Fibroblast of peridontal ligament (primary cell): ENCODE results near the gene MNX1.

Experiments
- DNase-seq: peaks from one replicate; pipeline ENCODE4 v3.0.0-alpha.2; 2010; ENCODE audit errors: extremely low read depth

The MNX1 gene

DNA sequence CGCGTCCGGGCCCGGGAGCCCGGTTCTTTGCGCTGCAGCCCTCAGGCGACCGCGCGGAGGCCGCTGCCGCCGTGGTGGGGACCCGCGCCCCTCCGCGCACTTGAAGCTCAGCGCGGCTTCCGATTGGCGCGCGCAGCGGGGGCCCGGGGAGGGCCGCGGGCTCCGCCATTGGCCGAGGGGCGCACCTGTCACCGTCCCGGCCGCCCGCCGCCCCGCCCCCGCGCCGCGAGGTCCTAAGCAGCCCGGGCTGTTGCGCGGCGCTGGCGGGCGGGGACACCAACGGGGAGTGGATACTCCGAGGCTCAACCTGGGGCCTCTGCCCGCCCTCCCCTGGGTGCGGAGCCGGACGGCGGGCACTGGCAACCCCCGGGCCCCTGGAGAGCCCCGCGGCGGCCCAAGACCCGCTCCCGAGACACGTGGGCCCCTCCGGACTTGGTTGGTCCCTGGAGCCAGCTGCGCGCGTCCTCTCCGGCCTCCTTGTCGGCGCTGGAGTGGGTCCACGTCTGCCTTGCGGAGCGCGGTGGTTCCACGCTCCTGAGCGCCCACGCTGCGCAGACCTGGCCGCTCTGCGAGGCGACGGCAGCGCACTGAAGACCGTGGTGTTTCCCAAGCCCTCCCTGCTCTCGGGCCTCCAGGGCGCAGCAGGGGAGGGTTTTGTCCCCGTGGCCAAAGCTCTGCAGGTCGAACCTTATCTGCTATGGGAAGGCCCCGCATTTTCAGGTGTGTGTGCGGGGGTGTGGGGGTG is at the start of gene MNX1:
MNX1 (minus strand) TSS at position 76 of the 745 bp plus-strand sequence. CDS start 313 bp downstream, outside the sequence.
- DNase-seq: no peak

DNA sequence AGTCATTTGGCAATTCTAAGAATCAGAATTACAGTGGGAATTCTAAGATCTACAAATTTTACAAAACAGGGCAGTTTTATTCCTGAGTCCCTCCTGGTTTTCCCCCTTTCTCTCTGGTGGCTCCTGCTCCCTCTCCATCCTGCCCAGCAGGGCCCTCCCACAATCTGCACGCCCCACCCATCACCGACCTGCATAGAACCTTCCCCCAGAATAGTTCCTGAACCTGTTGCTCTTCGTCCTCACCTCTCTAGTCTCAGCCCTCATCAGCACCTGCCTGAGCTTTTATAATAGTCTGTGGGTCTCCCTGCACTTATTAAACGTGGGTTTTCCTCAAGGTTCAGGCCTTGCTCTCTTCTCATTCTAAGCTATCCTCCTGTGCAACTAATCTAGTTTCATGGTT is 49.1 kb upstream of the MNX1 start:
- no peak for DNase-seq

DNA sequence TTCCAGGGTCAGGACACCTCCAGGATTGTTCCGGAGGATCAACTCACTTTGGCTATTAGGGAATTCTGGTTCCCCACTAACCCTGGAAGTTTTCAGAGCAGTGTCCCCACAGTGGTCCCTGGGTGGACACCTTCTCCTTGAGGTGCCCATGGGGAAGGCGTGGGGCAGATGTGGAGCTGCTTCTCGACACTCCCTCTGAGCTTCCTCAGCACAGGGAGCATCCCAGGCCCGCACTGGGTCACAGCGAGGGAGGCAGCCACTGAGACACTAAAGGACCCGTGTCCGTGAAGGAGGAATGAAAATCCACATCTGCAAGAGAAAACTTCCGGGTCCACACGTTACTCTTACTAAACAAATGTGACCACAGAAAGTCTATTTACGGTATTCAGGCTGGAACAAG is 48.2 kb upstream of the MNX1 start:
- no peak for DNase-seq

DNA sequence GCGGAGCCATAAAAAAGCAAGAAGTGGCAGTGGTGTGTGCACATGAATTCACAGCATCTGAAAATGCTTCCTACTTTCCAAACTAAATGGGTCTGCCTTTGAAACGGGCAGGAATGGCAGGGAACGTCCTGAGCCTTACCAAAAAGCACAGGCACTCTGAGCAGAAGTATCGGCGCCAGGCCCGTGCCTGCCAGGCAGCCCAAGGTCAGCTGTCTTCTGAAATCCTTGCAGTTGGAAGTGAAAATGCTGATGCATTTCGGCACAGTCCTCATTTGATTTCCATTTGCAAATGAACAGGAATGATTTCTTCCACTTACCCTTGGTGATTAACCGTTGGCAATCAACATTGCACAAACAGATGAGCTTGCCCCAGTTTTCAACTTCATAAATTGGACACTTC is 47.6 kb upstream of the MNX1 start:
- no peak for DNase-seq

DNA sequence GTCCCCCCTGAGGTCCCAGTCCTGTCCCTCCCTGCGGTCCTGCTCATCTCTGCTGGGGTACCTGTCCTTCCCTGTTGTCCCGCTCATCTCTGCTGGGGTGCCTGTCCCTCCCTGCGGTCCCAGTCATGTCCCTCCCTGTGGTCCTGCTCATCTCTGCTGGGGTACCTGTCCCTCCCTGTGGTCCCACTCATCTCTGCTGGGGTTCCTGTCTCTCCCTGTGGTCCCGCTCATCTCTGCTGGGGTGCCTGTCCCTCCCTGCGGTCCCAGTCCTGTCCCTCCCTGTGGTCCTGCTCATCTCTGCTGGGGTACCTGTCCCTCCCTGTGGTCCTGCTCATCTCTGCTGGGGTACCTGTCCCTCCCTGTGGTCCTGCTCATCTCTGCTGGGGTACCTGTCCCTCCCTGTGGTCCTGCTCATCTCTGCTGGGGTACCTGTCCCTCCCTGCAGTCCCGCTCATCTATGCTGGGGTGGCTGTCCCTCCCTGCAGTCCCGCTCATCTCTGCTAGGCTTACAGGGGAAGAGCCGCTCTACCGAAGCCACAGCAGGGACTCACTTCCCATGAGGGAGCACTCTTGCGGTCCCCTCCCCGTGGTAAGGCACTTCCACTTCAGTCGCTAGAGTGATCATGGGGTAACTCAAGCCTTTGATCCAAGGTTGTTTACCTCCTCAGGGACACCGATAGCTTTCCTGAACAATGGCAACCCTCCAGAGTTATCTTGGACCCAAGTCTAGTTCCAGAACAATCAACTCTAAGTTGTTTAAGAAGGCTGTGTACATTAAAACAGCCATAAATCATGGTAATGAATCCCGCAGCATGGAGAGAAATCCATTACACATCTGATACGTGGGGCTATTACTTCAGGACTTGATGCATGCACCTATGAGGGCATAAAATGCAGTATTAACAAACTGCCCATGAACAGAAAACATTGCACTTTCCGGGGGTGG is 46.8 kb upstream of the MNX1 start:
- DNase-seq: no peak

DNA sequence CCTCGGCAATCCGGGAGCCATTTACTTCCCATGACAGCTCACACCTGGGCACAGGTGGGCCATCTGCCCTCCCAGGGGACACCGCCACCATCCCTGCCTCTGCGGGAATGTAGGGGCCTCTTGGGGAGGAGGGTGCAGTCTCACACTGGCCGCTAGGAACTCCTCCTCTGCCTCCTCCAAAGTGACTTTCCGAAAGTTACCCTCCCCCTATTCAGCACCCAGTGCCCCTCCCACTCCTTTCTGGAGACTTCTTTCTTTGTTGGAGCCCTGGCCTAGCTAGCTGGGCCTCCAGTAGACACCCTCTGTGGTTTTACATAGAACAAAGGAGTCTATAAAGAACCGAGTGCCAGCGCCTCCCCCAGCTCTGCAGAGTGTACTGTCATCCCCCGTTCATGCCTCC is 45.8 kb upstream of the MNX1 start:
- DNase-seq: no peak

DNA sequence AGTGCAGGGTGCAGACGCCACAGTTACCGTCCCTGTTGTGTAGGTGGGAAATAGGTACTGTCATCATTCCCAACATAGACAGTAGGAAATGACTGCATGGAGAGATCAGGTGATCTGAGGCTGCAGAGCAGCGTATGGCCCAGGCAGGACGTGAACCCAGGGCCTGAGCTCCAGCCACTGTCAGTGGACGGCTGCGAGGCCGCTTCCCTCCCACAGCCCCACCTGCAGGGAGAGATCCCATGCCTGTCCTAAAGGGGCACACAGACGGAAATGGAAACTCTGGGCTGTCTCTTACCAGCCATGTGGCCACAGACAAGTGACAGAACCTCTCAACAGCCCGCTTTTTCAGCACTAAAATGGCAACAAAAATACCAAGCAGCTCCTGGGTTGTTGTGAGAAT is 44.5 kb upstream of the MNX1 start:
- no peak for DNase-seq

DNA sequence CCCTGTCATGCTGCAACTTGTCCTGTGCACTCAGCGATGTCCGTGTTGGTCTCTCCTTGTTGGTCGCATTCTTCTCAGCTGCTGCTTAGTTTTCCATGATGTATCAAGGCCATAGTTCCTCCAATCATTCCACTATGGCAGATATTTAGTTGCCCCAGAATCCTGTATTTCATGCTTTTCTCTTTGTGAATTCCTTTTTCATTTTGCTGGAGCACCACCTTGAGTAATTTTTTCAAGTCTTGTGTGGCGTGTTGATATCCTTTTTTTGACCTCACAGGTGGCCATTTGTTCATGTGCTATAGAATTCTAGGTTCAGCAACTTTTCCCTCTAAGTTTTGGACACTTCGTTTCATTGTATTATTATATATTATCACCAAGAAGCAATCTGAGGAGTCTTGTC is 42.7 kb upstream of the MNX1 start:
- no peak for DNase-seq

DNA sequence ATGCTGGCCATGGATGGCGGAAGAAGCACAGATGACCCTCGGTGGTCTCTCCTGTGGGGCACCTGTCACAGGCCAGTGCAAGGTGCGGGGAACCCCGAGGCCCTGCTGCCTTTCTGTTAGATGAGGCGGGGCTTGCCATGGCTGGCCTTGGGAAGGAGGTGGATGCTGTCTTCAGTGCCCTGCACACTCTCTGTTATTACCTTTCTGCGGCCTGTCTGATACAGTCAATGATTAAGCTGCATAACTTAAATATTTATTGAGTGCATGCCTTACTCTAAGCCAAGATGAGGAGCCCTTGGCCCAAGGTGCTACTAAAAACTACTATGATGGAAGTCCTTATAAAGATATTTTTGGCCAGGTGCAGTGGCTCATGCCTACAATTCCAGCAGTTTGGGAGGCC is 36.7 kb upstream of the MNX1 start:
- DNase-seq: no peak

DNA sequence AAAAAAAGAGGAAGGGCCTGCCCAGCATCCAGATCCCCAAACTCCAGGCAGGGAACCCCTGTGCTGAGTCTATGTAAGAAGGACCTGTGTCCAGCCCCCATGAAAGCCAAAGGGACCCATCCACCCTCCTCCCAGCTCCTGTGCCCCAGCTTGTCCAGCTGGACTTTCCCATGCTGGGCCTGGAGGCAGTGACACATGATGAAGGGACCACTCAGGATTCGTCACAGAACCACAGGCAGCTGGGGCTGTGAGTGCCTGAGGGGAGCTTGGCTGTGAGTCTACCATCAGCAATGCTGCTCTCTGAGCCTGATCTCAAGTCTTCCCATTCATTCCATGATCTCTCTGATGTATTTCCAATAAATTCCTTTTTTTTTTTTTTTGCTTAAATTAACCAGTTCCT is 36.2 kb upstream of the MNX1 start:
- peak; percentile 5 for DNase-seq

DNA sequence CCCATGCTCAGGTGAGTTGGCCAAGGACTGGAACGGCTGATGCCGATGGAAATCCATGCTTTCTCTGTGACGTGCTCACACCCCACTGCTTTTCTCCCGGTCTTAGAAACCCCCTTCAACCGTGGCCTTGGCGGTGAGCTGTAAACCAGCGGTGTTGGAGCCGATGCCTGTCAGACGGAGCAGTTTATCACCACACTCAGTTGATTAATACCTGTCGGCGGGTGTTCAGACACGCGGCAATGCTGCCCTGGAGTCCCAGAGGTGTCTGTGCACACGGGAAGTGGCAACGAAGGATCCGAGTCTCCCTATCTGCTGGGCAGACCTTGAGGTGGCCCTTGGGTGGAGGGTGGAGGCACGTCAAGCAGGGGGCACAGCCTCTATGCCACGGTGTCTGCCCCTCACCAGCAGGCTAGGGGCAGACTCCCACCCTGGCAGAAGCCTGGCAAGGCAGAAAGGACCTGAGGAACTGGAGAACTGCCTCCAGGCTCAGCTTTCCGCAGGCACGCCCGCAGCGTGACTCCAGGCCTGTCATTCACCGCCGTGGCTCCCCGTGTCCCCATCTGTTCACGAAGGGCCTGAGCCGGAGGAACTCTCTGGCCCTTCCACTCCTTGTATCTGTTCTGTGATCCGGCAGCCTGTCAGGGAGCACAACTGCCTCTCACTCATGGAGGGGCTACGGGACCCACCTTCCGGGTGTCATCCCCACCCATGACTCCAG is 34.6 kb upstream of the MNX1 start:
- no peak for DNase-seq

DNA sequence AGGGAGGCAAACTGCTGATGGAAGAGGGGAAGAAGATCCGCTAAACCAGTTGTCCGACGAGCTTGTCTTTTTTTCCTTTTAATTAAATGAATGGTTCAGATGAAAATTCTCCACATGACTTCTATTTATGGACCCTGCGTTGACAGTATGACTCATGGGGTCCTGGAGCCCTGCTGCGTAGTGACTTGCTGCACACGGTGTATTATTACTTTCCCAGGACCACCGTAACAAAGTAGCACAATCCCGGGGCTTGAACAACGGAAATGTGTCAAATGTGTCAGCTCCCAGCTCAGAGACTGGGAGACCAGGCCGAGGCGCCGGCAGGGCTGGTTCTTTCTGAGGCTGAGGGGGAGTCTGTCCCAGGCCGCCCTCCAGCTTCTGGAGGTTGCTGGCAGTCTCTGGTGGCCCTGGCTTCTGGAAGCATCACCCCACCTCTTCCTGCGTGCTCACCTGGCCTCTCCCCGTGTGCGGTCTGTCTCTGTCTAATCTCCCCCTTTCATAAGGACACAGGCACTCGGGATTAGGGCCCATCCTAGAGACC is 33.8 kb upstream of the MNX1 start:
- no peak for DNase-seq

DNA sequence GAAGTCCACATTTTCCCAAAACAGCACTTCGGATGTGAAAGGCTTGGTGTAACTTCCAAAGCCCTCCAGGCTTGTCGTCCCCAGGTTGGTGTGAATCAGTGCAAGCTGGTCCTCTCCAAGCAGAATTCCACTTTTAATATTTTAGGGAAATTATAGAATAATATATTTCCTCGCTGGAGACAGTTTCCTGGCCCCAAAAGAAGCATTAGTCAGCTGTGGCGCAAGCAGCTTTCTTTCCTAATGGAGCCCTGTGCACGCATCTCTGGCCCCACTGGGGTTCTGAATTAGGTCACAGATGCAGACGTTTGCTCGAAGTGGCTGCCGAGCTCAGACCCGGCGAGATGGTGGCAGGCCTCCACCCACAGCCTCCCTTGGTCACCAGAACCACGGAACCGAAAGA is 33.3 kb upstream of the MNX1 start:
- no peak for DNase-seq

DNA sequence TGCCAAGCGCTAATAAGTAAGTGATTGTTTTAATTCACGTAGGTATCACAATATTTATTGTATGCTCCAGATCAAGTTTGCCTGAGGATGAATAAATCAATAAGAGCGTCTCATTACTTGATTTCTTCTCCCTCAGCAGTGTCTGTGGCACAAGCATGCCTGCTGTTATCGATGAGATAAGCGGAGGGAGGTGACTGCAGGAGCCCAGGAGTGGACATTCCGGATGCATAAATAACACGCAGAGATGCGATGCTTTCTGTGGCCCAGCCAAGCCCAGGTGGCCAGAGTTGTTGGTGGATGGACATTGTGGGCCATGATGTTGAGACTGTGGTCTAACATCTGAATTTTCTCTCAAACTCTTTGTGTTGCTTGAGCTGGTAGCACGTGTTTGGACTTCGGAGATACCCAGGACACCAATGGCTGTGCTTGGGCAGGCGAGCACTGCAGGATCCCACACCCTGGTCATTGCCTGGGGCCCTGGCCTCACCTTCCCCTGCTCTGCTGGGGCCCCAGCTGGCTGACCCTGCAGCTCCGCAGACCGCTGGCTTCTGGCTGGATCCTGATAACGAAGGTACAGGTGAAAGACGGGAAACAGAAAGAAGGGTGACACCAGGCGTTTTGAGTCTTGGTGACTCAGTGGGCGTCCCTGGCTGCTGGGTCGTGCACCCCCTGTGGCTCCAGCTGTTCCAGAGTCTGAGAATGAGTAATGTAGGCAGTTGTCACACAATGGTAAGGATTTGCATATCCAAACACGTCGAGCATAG is 31.2 kb upstream of the MNX1 start:
- DNase-seq: no peak

DNA sequence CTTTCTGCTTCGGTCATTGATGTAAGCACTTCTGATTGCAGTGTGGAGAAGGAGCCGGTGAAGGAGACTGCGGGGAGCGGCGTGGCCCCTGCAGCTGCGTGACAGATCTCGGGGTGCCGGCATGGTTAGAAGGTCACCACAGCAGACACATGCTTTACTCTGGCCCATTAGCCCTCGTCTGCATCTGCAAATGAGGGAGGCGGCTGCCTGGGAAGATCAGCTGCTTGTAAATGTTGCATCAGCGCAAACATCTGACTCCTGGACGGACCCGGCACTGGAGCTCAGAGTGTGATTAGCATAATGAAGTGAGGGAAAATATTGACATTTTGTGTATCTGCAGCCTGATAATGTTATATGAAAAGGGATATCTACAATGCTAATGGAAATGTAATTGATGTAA is 30.5 kb upstream of the MNX1 start:
- DNase-seq: no peak

DNA sequence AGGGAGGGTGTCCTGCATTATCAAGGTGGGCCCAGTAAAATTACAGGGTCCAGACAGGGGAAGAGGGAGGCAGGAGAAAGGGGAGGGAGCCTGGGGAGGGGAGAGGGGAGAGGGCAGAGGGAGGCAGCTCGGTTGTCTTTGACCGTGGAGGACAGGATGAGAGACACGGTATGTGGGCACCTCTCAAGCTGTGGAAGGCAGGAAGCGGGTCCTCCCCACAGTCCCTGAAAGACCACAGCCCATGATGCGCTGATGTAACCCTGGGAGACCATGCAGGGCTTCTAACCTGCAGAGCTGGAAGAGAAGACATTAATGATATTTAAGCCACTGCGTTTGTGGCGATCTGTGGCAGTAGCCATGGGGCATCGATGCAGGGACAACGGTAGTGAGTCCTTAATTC is 27.2 kb upstream of the MNX1 start:
- DNase-seq: no peak

DNA sequence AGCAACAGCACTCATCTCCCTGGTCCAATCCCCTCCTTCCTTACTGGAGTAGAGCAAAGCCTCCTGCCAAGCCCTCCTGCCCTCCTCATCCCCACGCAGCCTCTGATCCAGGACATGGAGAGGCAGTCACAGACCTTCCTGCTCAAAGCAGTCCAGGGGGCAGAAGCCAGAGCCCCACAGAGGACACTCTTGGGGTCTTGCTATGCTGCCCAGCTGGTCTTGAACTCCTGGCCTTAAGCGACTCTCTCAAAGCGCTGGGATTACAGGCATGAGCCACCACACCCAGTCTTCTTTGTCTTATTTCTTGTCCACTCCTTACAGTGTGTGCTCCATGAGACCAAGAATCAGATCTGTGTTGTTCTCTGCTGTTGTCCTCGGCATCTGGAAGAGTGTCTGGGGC is 26.6 kb upstream of the MNX1 start:
- DNase-seq: no peak

DNA sequence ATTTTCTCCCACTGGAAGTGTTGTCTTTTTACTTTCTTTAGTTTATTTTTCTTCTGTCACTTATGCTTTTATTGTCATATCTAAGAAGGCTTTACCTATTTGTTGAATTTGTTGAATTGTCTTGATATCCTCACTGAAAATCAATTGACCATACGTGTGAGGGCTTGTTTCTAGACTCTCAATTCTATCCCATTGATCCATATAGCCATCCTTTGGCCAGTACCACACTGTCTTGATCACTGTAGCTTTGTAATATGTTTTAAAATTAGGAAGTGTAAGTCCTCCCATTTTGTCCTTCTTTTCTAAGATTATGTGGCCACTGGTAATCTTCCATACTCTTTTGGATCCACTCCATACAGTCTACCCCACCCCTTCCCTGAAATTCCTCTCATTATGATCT is 25.5 kb upstream of the MNX1 start:
- no peak for DNase-seq

DNA sequence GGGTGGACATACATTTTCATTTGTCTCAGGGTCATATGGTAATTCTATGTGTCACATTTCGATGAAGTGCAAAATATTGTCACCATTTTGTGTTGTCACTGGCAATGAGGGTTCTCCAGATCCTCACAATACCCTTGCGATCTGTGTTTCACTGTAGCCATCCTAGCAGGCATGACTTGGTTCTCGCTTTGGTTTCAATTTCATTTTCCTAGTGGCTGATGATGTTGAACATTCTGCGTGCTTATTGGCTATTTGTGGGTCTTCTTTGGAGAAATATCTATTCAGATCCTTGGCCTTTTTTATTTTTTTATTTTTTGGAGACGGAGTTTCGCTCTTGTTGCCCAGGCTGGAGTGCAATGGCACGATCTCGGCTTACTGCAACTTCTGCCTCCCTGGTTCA is 24.8 kb upstream of the MNX1 start:
- DNase-seq: no peak

DNA sequence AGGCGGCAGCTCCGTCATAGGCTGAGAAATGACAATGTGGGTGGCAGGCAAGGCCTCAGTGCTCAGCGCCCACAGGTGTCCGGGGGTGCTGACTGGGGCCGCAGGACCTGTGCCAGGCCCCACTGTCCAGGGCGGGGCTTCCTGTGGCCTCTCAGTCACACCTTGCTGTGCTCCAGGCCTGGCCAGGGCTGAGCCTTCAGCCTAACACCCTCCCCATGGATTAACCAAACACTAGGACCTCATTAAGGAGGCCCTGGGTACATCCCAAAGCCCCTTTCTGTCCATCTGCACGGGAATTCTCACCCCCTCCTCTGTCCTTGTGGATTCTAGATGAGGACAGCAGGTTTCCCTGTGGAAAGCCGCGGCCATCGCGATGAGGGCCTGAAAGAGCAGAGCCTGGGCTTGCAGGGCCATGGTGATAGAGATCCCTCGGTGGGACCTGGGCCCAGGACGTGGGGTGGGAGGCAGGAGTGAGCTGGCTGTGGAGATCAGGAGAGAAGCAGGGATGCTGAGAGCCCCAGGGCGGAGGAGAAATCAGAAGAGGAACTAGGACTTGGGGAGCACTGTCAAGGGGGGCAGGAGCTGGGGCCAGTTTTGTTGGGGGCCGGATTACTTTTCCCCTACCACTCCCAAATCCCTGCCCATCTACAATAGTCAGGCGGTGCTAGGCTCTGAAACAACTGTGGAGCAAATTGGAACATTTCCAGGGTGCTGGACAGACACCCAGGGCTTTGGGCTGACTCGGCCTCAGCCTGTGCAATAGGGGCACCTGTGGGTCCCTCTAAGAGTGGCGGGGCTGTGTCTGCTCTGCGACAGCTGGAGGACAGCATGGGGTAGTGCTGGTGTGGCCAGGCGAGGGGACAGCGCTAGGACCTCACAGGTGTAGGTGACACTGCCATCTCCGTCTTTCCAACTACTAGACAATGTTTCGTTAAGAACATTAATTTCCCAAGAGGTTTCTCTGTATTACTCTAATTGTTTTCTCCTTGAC is 23.3 kb upstream of the MNX1 start:
- DNase-seq: no peak
